HT-29 (cell line): ENCODE data around the gene XAB2. TPM values are rescaled to one million over a fixed set of nuclear protein-coding genes. Genes with fewer than 3 reads are reported as not detected.
A peak's percentile ranks its signal among the peaks of the same experiment; 100 is the strongest.

Experiments
- DNase-seq: peaks from one replicate; pipeline ENCODE4 v3.0.0-alpha.2; 2015; ENCODE audit warnings: low spot score
- total RNA-seq: library from RNA; depleted of rRNA; stranded (reverse); fragments of >200 nt; shearing (Covaris generic); gene quantifications from 2 replicates; pipeline ENCODE4 v1.2.3, GENCODE V29; 2014

XAB2 gene
- total RNA-seq, 1 experiment from 2014 or later = 51.9 TPM

- no peak for DNase-seq
Measured at GRCh38 chr19:7612282-7613274, 16.8 kb downstream of the XAB2 start.

DNA sequence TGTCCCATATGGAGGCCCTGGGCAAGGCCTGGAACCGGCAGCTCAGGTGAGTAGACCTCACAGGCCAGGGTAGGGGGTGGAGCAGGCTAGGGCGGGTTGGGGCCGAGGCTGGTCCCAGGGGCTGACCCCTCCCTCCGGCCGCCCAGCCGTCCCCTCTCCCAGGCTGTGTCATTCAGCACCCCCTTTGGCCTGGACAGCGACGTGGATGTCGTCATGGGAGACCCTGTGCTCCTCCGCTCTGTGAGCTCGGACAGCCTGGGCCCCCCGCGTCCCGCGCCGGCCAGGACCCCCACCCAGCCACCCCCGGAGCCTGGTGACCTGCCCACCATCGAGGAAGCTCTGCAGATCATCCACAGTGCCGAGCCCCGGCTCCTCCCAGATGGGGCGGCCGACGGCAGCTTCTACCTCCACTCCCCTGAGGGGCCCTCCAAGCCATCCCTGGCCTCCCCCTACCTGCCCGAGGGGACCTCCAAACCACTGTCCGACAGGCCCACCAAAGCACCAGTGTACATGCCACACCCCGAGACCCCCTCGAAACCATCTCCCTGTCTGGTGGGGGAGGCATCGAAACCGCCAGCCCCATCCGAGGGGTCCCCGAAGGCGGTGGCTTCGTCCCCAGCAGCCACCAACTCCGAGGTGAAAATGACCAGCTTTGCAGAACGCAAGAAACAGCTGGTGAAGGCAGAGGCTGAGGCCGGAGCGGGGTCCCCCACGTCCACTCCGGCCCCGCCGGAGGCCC lies 17.6 kb downstream of the XAB2 start:
- no peak for DNase-seq

DNA sequence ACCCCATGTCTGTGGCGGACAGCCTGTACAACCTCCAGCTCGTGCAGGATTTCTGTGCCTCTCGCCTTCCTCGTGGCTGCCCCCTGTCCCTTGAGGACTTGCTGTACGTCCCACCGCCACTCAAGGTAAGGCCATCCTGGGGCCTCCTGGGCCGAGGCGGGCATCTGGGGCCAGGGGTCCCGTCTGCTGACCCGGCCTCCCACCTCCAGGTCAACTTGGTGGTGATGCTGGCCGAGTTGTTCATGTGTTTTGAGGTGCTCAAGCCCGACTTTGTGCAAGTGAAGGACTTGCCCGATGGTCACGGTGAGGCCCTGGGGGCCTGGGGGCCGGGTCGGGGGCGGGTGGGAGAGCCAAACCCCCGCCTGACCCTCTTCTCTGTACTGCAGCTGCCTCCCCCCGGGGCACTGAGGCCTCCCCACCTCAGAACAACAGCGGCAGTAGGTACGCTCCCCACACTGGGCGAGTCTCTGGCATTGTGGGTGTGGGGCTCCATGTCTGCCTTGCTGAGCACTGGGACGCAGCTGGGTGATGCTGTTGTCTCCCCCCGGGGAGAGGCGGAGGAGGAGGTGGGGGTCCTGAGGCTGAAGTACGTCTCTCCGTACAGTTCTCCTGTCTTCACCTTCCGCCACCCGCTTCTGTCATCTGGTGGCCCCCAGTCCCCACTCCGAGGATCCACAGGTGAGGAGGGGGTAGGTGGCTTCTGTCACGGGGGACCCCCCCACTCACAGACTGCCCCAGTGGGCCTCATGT lies 18.7 kb downstream of the XAB2 start:
- DNase-seq = no peak

GRCh38 chr19:7607874-7608560 lies 21.3 kb downstream of the XAB2 start:
- no peak for DNase-seq

DNA sequence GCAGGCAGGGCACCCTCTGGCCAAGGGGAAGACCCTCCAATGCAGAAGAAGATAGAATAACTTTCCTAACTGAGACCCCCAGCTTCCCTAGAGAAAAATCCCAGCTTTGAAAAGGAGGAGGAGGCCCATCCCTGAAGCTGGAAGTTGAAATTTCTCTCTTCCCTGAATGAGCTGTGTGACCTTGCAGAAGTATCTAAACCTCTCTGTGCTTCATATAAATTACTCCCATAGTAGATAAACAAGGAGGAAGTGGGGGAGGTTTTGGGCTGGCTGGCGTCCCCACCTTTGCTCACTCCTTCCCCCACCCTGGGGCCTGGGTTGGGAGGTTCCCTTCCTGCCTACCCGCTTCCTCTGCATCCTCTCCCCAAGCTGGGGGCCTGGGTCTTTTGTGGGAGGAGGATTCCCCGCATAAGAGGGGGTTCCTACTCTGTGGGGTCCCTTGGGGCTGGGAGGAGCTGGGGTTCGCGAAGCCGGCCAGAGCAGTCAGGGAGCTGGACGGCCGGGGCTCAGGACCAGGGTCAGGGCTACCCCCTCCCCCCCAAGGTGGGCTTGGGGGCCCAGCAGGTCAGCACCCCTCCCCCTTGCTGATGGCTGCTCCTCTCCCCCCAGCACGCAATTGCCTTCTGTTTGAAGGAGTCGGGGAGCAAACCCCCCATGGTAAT lies 22.0 kb downstream of the XAB2 start:
- no peak for DNase-seq

- no peak for DNase-seq
Measured at GRCh38 chr19:7606289-7606688, 23.1 kb downstream of the XAB2 start.

GRCh38 chr19:7605490-7606222 lies 23.7 kb downstream of the XAB2 start:
- DNase-seq = peak; percentile 63

DNA sequence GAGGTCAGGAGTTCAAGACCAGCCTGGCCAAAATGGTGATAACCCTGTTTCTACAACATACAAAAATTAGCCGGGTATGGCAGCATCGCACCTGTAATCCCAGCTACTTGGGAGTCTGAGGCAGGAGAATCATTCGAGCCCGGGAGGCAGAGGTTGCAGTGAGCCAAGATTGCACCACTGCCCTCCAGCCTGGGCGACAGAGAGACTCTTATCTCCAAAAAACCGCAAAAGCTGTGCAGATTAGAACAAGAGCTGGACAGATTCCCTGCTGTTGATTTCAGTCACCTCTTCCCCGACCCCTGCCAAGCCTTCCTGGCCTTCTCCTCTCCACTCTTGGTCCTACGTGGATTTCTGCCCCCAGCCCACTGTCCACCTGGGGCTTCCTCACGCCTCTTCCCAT lies 25.4 kb downstream of the XAB2 start:
- DNase-seq = no peak

DNA sequence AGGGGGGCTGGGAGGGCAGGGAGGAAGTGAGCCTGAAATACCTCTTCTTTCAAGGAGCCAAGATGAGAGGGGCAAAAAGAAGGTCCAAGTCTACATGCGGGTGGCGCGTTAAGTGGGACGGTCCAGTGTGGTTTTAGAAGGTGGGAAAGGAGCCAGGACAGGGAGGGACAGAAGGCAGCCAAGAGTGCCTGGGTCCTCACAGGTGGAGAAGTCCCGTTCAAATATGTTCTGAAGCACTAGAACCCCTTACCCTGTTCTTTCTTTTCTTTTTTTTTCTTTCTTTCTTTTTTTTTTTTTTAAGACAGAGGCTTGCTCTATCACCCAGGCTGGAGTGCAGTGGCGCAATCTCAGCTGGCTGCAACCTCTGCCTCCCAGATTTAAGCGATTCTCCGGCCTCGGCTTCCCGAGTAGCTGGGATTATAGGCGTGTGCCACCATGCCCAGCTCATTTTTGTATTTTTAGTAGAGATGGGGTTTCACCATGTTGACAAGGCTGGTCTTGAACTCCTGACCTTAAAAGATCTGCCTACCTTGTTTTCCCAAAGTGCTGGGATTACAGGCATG lies 26.3 kb downstream of the XAB2 start:
- no peak for DNase-seq

GRCh38 chr19:7602240-7602934 lies 27.0 kb downstream of the XAB2 start:
- no peak for DNase-seq

DNA sequence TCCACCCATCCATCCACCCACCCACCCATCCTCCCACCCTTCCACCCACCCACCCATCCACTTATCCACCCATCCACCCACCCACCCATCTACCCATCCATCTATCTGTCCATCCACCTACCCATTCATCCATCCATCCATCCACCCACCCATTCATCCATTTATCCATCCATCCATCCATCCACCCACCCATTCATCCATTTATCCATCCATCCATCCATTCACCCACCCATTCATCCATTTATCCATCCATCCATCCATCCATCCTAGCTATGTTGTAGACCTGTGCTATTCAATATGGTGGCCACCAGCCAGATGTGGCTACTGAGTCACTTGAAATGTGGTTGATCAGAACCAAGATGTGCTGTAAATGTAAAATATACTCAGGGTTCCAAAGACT lies 28.6 kb downstream of the XAB2 start:
- DNase-seq = no peak

GRCh38 chr19:7598180-7598579 lies 31.2 kb downstream of the XAB2 start:
- DNase-seq = no peak

DNA sequence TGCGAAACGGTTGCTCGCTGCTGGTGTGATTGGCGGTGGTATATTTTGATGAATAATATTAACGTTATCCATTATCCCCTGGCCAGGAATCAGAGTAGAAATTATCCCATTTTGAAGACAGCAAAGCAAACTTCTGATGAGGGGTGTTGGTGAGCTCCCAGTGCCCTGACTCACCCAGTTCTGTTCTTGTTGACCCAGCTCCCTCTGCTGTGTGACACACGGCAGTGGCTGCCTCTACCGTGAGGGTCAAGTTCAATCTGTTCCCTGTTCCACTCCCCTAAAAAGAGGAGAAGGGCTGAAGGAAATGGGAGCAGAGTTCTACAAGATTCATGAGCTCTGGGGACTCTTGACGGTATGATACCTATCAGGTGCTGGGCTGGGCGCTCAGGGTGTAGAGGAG lies 31.7 kb downstream of the XAB2 start:
- DNase-seq = no peak

- DNase-seq = peak; percentile 19
Measured at GRCh38 chr19:7596211-7596937, 33.0 kb downstream of the XAB2 start.

DNA sequence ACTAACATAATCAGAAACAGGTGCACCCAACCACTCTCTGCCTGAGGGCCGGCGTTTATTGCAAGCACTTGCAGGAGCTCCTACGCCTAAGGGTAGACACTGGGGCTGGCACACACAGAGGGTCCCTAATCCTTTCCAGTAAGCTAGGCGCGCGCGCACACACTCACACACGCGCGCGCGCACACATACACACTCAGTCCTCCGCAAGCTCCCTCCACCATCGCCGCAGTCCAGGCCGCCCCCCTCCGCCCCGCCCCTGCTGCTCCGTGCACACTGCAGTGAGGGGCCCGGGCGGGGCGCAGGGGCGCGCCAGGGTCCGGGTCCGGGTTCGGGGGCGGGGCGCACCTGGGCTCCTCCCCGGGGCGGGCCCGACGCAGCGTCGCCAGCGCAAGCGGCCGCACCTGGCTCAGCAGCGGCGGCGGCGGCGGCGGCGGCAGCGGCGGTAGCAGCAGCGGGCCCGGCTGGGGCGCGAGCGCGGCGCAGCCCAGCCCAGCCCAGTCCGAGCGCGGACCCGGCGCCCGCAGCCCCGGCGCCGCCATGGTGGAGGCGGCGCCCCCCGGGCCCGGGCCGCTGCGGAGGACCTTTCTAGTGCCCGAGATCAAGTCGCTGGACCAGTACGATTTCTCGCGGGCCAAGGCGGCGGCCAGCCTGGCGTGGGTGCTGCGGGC lies 33.7 kb downstream of the XAB2 start, which contains the start of gene CAMSAP3:
Gene CAMSAP3, plus strand, starts transcription at position 398 of the 668 bp plus-strand sequence. Its CDS starts 140 bp downstream, at position 538.
- peak; percentile 34 for DNase-seq

DNA sequence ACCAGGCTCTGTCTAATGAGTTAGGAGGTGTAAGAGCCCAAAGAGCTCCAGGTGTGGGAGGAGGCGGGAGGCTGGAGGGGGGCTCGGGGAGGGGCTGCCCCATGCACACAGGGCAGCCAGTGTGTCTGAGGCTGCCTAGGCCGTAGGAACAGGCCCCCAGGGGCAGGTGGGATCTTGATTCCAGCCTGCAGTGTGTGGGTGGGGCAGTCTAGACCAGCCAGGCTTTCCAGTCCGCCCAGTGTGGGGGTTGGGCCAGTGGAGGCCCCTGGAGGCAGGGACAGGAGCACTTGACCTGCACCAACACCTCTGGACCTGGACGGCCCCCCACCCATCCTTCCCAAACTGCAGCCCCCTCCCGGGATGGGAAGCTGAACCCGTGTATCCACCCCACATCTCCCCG lies 39.1 kb downstream of the XAB2 start:
- DNase-seq = no peak

DNA sequence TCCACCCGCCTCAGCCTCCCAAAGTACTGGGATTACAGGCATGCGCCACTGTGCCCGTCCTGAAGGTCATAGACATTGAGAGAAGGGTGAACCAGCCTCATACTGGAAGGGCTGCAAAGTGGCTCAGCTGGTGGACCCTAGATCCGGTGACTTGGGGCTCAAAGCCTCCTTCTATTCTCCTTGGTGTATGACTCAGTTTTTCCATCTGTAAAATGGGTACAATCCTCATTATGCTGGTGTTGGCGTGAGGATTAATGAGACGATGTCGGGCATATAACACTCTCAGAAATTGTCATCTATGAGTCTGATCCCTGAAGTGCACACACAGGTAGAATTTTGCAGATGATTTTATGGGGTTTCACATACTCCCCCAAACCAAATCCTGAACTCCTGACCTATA lies 39.5 kb downstream of the XAB2 start:
- DNase-seq = no peak

GRCh38 chr19:7582446-7582845 lies 46.9 kb downstream of the XAB2 start:
- no peak for DNase-seq
